PC-3 (cell line): ENCODE results near the gene TPGS1. TPM values are rescaled to one million over a fixed set of nuclear protein-coding genes. Genes with fewer than 3 reads are reported as not detected.

Source experiments
- ATAC-seq: fragments of 200-7000 bp; cut with Tn5 transposase; 2 replicates; pipeline ENCODE4 v1.9.1; 2020; ENCODE audit warnings: mild to moderate bottlenecking, moderate library complexity
- BruUV-seq: library from RNA; stranded (reverse); fragments of 400-500 nt; replicated peaks from 2 replicates; lab custom pipeline; 2021; lab: Mats Ljungman, UMichigan
- CTCF ChIA-PET: fragments of 300-600 bp; sonication (Branson Sonifier 250); formaldehyde crosslinking; loops from one replicate; lab custom pipeline; 2022; ENCODE audit warnings: antibody characterized with exemption; lab: Charles Lee
- POLR2A ChIA-PET: fragments of 300-600 bp; sonication (Branson Sonifier 250); formaldehyde crosslinking; loops from one replicate; lab custom pipeline; 2022; ENCODE audit warnings: antibody characterized with exemption; ENCODE audit not compliant: unreplicated experiment; lab: Charles Lee
- DNase-seq: peaks from one replicate; pipeline ENCODE4 v3.0.0-alpha.2; 2015
- H2AFZ ChIP-seq: fragments of 300-600 bp; sonication (generic); 2 replicates; pipeline ENCODE4 v1.6.0; 2016; ENCODE audit warnings: antibody characterized with exemption, low read length
- H3F3A ChIP-seq: fragments of 300-600 bp; sonication (generic); one replicate; pipeline ENCODE4 v1.6.0; 2017; ENCODE audit warnings: antibody characterized with exemption, low read length, control low read depth, mild to moderate bottlenecking; ENCODE audit not compliant: unreplicated experiment
- H3K27ac ChIP-seq: fragments of 300-600 bp; sonication (generic); 2 replicates; pipeline ENCODE4 v1.5.1; 2016; ENCODE audit warnings: mild to moderate bottlenecking, low read length
- H3K27me3 ChIP-seq: fragments of 300-600 bp; sonication (generic); 2 replicates; pipeline ENCODE4 v1.6.1; 2016; ENCODE audit warnings: low read length, mixed read lengths
- H3K36me3 ChIP-seq: fragments of 300-600 bp; sonication (generic); 2 replicates; pipeline ENCODE4 v1.6.1; 2016; ENCODE audit warnings: low read depth, mixed run types, low read length, mixed read lengths
- H3K4me1 ChIP-seq: fragments of 300-600 bp; sonication (generic); 2 replicates; pipeline ENCODE4 v1.5.1; 2016; ENCODE audit warnings: low read length; ENCODE audit not compliant: insufficient read depth
- H3K4me2 ChIP-seq: fragments of 300-600 bp; sonication (generic); 2 replicates; pipeline ENCODE4 v1.6.0; 2016; ENCODE audit warnings: low read length
- H3K4me3 ChIP-seq: fragments of 300-600 bp; sonication (generic); 2 replicates; pipeline ENCODE4 v1.5.1; 2016; ENCODE audit warnings: mild to moderate bottlenecking, low read length, mixed read lengths
- H3K79me2 ChIP-seq: fragments of 300-600 bp; sonication (generic); 2 replicates; pipeline ENCODE4 v1.6.1; 2017; ENCODE audit warnings: low read length, mixed read lengths
- H3K9ac ChIP-seq: fragments of 300-600 bp; sonication (generic); 2 replicates; pipeline ENCODE4 v1.6.0; 2016; ENCODE audit warnings: mild to moderate bottlenecking, low read length
- H3K9me2 ChIP-seq: fragments of 300-600 bp; sonication (generic); replicated peaks from 2 replicates; pipeline ENCODE4 v1.6.1; 2016; ENCODE audit warnings: mixed run types, low read length, mixed read lengths
- H3K9me3 ChIP-seq: fragments of 300-600 bp; sonication (generic); 2 replicates; pipeline ENCODE4 v1.6.1; 2016; ENCODE audit warnings: low read length, mixed read lengths
- H4K20me1 ChIP-seq: fragments of 300-600 bp; sonication (generic); 2 replicates; pipeline ENCODE4 v1.6.1; 2016; ENCODE audit warnings: low read length, mixed read lengths
- CTCF ChIP-seq: fragments of 300-600 bp; sonication (generic); conservative IDR thresholded peaks from 2 replicates; pipeline ENCODE4 v1.5.1; 2017; ENCODE audit warnings: antibody characterized with exemption, low read depth, mild to moderate bottlenecking, low read length
- EZH2 ChIP-seq: fragments of 300-600 bp; sonication (generic); IDR thresholded peaks from one replicate; pipeline ENCODE4 v1.6.1; 2017; ENCODE audit warnings: antibody characterized with exemption, mild to moderate bottlenecking, low read length; ENCODE audit not compliant: unreplicated experiment
- EZH2phosphoT487 ChIP-seq: fragments of 300-600 bp; sonication (generic); IDR thresholded peaks from 2 replicates; pipeline ENCODE4 v1.6.1; 2018; ENCODE audit warnings: mild to moderate bottlenecking, antibody characterized with exemption, low read length, borderline replicate concordance
- intact Hi-C: fragments of 100-400 bp; cut with micrococcal nuclease; formaldehyde crosslinking; loops from 2 replicates; pipeline ENCODE4 v1.9.0; 2023
- total RNA-seq: library from RNA; depleted of rRNA; stranded (reverse); fragments of >200 nt; gene quantifications from 2 replicates; pipeline ENCODE4 v1.2.3, GENCODE V29; 2014

The TPGS1 gene
- total RNA-seq, 1 experiment from 2014 or later, result 28.5 TPM

DNA sequence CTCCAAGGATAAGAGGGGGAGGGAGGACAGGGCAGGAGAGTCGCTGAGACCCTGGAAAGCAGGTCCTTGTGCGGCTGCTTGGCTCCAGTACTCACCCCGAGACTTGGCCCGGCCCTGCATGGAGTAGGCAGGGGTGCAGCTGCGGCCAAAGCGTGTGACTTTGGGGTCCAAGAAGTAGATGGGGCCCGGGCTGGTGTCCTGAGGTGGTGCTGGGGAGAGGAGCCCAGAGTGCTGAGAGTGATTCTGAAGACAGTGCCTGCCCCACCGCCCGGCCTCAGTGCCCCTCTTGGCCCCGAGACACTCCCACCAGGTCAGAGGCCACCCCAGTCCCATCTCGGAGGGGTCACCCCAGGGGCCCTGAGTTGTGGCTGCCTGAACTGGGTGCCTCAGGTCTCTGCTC lies 39.7 kb upstream of the TPGS1 start:
- no peaks in the 10 kb centered on the region for H3K27me3 ChIP-seq
- no peaks in the 10 kb centered on the region for H3K4me1 ChIP-seq
- H3K9me3 ChIP-seq, result no peaks in the 10 kb centered on the region
- ChIA-PET CTCF (no interaction called here), POLR2A (no interaction called here)
- H3K79me2 ChIP-seq, result no peaks in the 10 kb centered on the region
- no peak overlapping the region for H3K9ac ChIP-seq
- no TSS peak for BruUV-seq
- no peak overlapping the region for H3K4me3 ChIP-seq
- no peaks in the 10 kb centered on the region for H3F3A ChIP-seq
- H2AFZ ChIP-seq, result no peak overlapping the region
- no peak for ATAC-seq
- H4K20me1 ChIP-seq, result no peaks in the 10 kb centered on the region
- TF ChIP-seq EZH2 (no peak), EZH2phosphoT487 (no peak), CTCF (no peak)
- no peak for DNase-seq
- no peak overlapping the region for H3K27ac ChIP-seq
- H3K4me2 ChIP-seq, result no peak overlapping the region
- H3K36me3 ChIP-seq, result no peaks in the 10 kb centered on the region
- intact Hi-C loops, result no loop called here
- no peaks in the 10 kb centered on the region for H3K9me2 ChIP-seq

DNA sequence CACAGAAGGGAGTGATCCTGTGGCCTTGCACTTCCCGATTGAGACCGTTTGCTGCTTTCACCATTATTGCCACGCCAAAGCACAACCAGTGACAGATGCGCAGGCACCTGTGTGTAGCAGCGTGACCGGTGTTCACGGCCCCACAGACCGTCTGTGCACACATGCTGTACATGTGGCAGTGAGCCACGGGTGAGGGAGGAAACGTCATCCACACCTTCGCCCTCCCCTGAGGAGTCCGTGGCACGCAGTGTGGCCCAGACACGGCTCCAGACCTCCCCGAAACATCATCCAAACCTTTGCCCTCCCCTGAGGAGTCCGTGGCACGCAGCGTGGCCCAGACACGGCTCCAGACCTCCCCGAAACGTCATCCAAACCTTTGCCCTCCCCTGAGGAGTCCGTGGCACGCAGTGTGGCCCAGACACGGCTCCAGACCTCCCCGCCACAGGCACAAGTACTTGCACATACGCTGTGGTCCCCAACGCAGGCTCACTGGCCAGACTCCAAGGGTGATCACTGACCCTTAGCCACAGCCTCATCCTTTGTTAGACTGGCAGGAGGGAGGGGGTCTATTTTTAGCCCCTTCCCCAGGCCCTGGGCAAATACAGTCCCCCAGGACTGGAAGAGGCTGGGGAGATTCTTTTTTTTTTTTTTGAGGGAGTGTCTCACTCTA lies 38.6 kb upstream of the TPGS1 start:
- ATAC-seq (no peak), DNase-seq (no peak)
- H3K4me3 ChIP-seq, result no peak overlapping the region
- H3K9ac ChIP-seq, result no peak overlapping the region
- TF ChIP-seq EZH2phosphoT487 (no peak), CTCF (no peak), EZH2 (no peak)
- no peaks in the 10 kb centered on the region for H3K27me3 ChIP-seq
- no peaks in the 10 kb centered on the region for H3K79me2 ChIP-seq
- no TSS peak for BruUV-seq
- no peak overlapping the region for H3K4me2 ChIP-seq
- H3K27ac ChIP-seq, result no peak overlapping the region
- POLR2A ChIA-PET, result no interaction called here
- intact Hi-C loops, result no loop called here
- H4K20me1 ChIP-seq, result no peaks in the 10 kb centered on the region
- H3K9me2 ChIP-seq, result no peaks in the 10 kb centered on the region
- no peaks in the 10 kb centered on the region for H3K36me3 ChIP-seq
- no peaks in the 10 kb centered on the region for H3F3A ChIP-seq
- CTCF ChIA-PET, result no interaction called here
- H3K9me3 ChIP-seq, result no peaks in the 10 kb centered on the region
- no peaks in the 10 kb centered on the region for H3K4me1 ChIP-seq
- H2AFZ ChIP-seq, result no peak overlapping the region

DNA sequence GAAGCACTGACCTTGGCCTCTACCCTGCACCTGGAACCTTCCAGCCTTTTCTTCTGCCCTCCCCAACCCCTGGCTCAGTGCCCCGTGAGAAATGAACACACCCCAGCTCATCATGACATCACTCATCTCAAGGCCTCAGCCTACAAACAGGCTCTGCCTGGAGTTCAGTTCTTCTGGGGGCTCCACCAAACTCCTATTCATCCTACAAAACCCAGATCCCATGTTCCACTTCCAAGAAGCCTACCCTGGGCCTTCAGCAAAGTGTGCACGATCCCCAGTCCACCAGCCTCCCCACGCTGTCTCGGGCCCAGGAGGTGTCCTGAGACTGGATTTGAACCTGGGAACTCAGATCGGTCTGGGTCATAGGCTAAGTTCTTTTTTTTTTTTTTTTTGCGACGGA lies 37.5 kb upstream of the TPGS1 start:
- H3K9ac ChIP-seq, result no peak overlapping the region
- no peaks in the 10 kb centered on the region for H3K27me3 ChIP-seq
- no peak for ATAC-seq
- no TSS peak for BruUV-seq
- no peaks in the 10 kb centered on the region for H3F3A ChIP-seq
- H3K9me3 ChIP-seq, result no peaks in the 10 kb centered on the region
- no peak overlapping the region for H3K27ac ChIP-seq
- intact Hi-C loops, result no loop called here
- ChIA-PET POLR2A (no interaction called here), CTCF (no interaction called here)
- no peaks in the 10 kb centered on the region for H3K9me2 ChIP-seq
- no peaks in the 10 kb centered on the region for H4K20me1 ChIP-seq
- TF ChIP-seq CTCF (no peak), EZH2phosphoT487 (no peak), EZH2 (no peak)
- H3K36me3 ChIP-seq, result no peaks in the 10 kb centered on the region
- no peaks in the 10 kb centered on the region for H3K79me2 ChIP-seq
- no peak for DNase-seq
- H2AFZ ChIP-seq, result no peak overlapping the region
- H3K4me3 ChIP-seq, result no peak overlapping the region
- H3K4me1 ChIP-seq, result no peaks in the 10 kb centered on the region
- no peak overlapping the region for H3K4me2 ChIP-seq
